Activated naive CD4-positive, alpha-beta T cell treated with anti-CD3 and anti-CD28 coated beads, Interleukin-2, amount 50 U/mL, for 72 hours (primary cell): ENCODE measurements around the gene METTL21C. TPM values are rescaled to one million over a fixed set of nuclear protein-coding genes. Genes with fewer than 3 reads are reported as not detected.

Experiments
- ATAC-seq, 2 donors: fragments of 150-1000 bp; cut with Tn5 transposase; 2 replicates each; pipeline ENCODE4 v1.10.0; 2021; ENCODE audit warnings: mild to moderate bottlenecking in 2 of 2, moderate library complexity in 2 of 2
- DNase-seq, 2 donors: peaks; one replicate each; pipeline ENCODE4 v3.0.0; 2021 to 2022; ENCODE audit warnings: low spot score in 2 of 2
- H3K27ac Mint-ChIP-seq, 2 donors: one replicate each; pipeline ENCODE4 v1.8.0; 2022; ENCODE audit warnings: mild to moderate bottlenecking in 2 of 2, mixed read lengths in 2 of 2
- H3K36me3 Mint-ChIP-seq, 2 donors: one replicate each; pipeline ENCODE4 v1.8.0; 2022; ENCODE audit warnings: mixed read lengths in 2 of 2
- H3K9me3 Mint-ChIP-seq, 2 donors: one replicate each; pipeline ENCODE4 v1.8.0; 2022; ENCODE audit warnings: mixed read lengths in 2 of 2
- total RNA-seq, 2 donors: library from RNA; stranded (reverse); gene quantifications; one replicate each; pipeline ENCODE4 v1.2.3, GENCODE V29; 2022

The METTL21C gene
- total RNA-seq, 2 donors from 2014 or later = not detected

GRCh38 chr13:102701331-102701730, 6.5 kb upstream of the METTL21C start:
- DNase-seq (no peak), ATAC-seq (no peak)
- peaks cover 3 to 6% of the 10 kb centered on the region in 2 donors for H3K9me3 Mint-ChIP-seq
- no peak overlapping the region for H3K27ac Mint-ChIP-seq
- H3K36me3 Mint-ChIP-seq = peaks cover 7% of the 10 kb centered on the region in 2 donors

- Mint-ChIP-seq H3K9me3 (peaks cover 3 to 6% of the 10 kb centered on the region in 2 donors), H3K27ac (no peak overlapping the region), H3K36me3 (peaks cover 7% of the 10 kb centered on the region in 2 donors)
- ATAC-seq = no peak
- DNase-seq = no peak
These were observed 5.5 kb upstream of the METTL21C start for GRCh38 chr13:102700088-102701031.

GRCh38 chr13:102699504-102699903, 4.7 kb upstream of the METTL21C start:
- no peak overlapping the region for H3K27ac Mint-ChIP-seq
- ATAC-seq (peak in 1 of 2 donors; percentile 70), DNase-seq (no peak)
- H3K36me3 Mint-ChIP-seq = peaks cover 7% of the 10 kb centered on the region in 2 donors
- peaks cover 3 to 6% of the 10 kb centered on the region in 2 donors for H3K9me3 Mint-ChIP-seq

- no peak for DNase-seq
- ATAC-seq = no peak
- peaks cover 7% of the 10 kb centered on the region in 2 donors for H3K36me3 Mint-ChIP-seq
- peaks cover 3 to 6% of the 10 kb centered on the region in 2 donors for H3K9me3 Mint-ChIP-seq
- H3K27ac Mint-ChIP-seq = no peak overlapping the region
These were observed 3.8 kb upstream of the METTL21C start for GRCh38 chr13:102698649-102698980.

- DNase-seq (no peak), ATAC-seq (no peak)
- H3K27ac Mint-ChIP-seq = no peak overlapping the region
- H3K36me3 Mint-ChIP-seq = peaks cover 7% of the 10 kb centered on the region in 2 donors
- H3K9me3 Mint-ChIP-seq = peaks cover 3 to 6% of the 10 kb centered on the region in 2 donors
These were observed 3.2 kb upstream of the METTL21C start for GRCh38 chr13:102697929-102698648.

- Mint-ChIP-seq H3K9me3 (peaks cover 3 to 6% of the 10 kb centered on the region in 2 donors), H3K36me3 (peaks cover 7% of the 10 kb centered on the region in 2 donors), H3K27ac (no peak overlapping the region)
- DNase-seq (no peak), ATAC-seq (peak in 1 of 2 donors; percentile 16)
These were observed 2.4 kb upstream of the METTL21C start for GRCh38 chr13:102697264-102697663.

GRCh38 chr13:102696465-102696864, 1.6 kb upstream of the METTL21C start:
- Mint-ChIP-seq H3K36me3 (peaks cover 7% of the 10 kb centered on the region in 2 donors), H3K27ac (no peak overlapping the region), H3K9me3 (peaks cover 3 to 6% of the 10 kb centered on the region in 2 donors)
- ATAC-seq = no peak
- no peak for DNase-seq

- Mint-ChIP-seq H3K9me3 (peaks cover 0 to 6% of the 10 kb centered on the region in 2 donors), H3K27ac (no peak overlapping the region), H3K36me3 (peaks cover 7% of the 10 kb centered on the region in 2 donors)
- DNase-seq (no peak), ATAC-seq (no peak)
These were observed 1.1 kb downstream of the METTL21C start for GRCh38 chr13:102693776-102694175.

- DNase-seq (no peak), ATAC-seq (no peak)
- Mint-ChIP-seq H3K9me3 (peaks cover 0 to under 1% of the 10 kb centered on the region in 2 donors), H3K27ac (no peak overlapping the region), H3K36me3 (peaks cover 1 to 2% of the 10 kb centered on the region in 2 donors)
These were observed 1.6 kb downstream of the METTL21C start for GRCh38 chr13:102693250-102693649.

GRCh38 chr13:102692491-102692826, 2.4 kb downstream of the METTL21C start:
- Mint-ChIP-seq H3K9me3 (no peaks in the 10 kb centered on the region), H3K27ac (no peak overlapping the region)

GRCh38 chr13:102690883-102691282, 4.0 kb downstream of the METTL21C start:
- no peak for ATAC-seq
- no peak overlapping the region for H3K27ac Mint-ChIP-seq
- no peaks in the 10 kb centered on the region for H3K36me3 Mint-ChIP-seq
- DNase-seq = no peak
- H3K9me3 Mint-ChIP-seq = no peaks in the 10 kb centered on the region

More at GRCh38 chr13:102692491-102692826, 2.4 kb downstream of the METTL21C start:
- DNase-seq (no peak), ATAC-seq (no peak)
- H3K36me3 Mint-ChIP-seq = no peaks in the 10 kb centered on the region

- Mint-ChIP-seq H3K36me3 (no peaks in the 10 kb centered on the region), H3K9me3 (no peaks in the 10 kb centered on the region), H3K27ac (peak overlapping the region in 1 of 2 donors; percentile 56)
- ATAC-seq = peak in 1 of 2 donors; percentile 41
- DNase-seq = no peak
These were observed 6.4 kb downstream of the METTL21C start for GRCh38 chr13:102688306-102688973.

- Mint-ChIP-seq H3K36me3 (no peaks in the 10 kb centered on the region), H3K27ac (no peak overlapping the region), H3K9me3 (no peaks in the 10 kb centered on the region)
- no peak for DNase-seq
- ATAC-seq = no peak
These were observed 7.3 kb downstream of the METTL21C start for GRCh38 chr13:102687520-102687919.

GRCh38 chr13:102686024-102686423, 8.8 kb downstream of the METTL21C start:
- H3K27ac Mint-ChIP-seq = no peak overlapping the region
- no peaks in the 10 kb centered on the region for H3K36me3 Mint-ChIP-seq
- ATAC-seq (peak in 1 of 2 donors; percentile 56), DNase-seq (no peak)
- H3K9me3 Mint-ChIP-seq = no peaks in the 10 kb centered on the region

GRCh38 chr13:102683637-102684036, 11.2 kb downstream of the METTL21C start:
- DNase-seq (no peak), ATAC-seq (no peak)
- H3K27ac Mint-ChIP-seq = no peak overlapping the region
- H3K9me3 Mint-ChIP-seq = no peaks in the 10 kb centered on the region
- H3K36me3 Mint-ChIP-seq = peaks cover 0 to 14% of the 10 kb centered on the region in 2 donors

GRCh38 chr13:102682727-102683126, 12.1 kb downstream of the METTL21C start:
- H3K27ac Mint-ChIP-seq = no peak overlapping the region
- no peaks in the 10 kb centered on the region for H3K9me3 Mint-ChIP-seq
- DNase-seq = no peak
- peaks cover 0 to 18% of the 10 kb centered on the region in 2 donors for H3K36me3 Mint-ChIP-seq
- ATAC-seq = no peak

- Mint-ChIP-seq H3K27ac (no peak overlapping the region), H3K9me3 (no peaks in the 10 kb centered on the region), H3K36me3 (peaks cover 3 to 23% of the 10 kb centered on the region in 2 donors)
These were observed 12.6 kb downstream of the METTL21C start for GRCh38 chr13:102682211-102682610.

More at GRCh38 chr13:102682211-102682610, 12.6 kb downstream of the METTL21C start:
- DNase-seq (no peak), ATAC-seq (no peak)
